K562 treated with DMSO at 1 percent for 12 hours (cell line): ENCODE data around the gene NLRP8. TPM values are rescaled to one million over a fixed set of nuclear protein-coding genes. Genes with fewer than 3 reads are reported as not detected.

Experiments
- total RNA-seq: library from RNA; unstranded; fragments of 300-600 nt; gene quantifications from 2 replicates; pipeline ENCODE4 v1.2.3, GENCODE V29; 2022; ENCODE audit not compliant: insufficient read depth

NLRP8 gene
- total RNA-seq = not detected in 2 replicates

DNA sequence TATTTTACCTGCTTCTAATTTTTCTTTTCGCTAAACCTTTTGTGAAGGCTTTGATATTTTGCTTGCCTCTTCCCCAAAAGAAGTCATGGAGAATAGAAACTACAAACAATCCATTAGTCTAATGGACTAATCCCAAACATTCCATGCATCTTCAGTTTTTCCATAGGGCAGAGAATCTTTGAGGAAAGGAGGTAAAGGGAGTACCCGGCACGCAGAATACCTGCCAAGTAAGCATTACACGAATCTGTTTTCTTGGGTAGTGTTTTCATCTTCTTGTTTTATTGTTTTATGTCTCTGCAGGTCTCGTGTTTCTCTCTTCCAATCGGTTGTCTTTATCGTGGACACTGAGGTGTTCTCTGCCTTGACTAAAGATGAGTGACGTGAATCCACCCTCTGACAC is at the start of gene NLRP8:
Gene NLRP8, plus strand, starts transcription at position 301 of the 400 bp plus-strand sequence.

DNA sequence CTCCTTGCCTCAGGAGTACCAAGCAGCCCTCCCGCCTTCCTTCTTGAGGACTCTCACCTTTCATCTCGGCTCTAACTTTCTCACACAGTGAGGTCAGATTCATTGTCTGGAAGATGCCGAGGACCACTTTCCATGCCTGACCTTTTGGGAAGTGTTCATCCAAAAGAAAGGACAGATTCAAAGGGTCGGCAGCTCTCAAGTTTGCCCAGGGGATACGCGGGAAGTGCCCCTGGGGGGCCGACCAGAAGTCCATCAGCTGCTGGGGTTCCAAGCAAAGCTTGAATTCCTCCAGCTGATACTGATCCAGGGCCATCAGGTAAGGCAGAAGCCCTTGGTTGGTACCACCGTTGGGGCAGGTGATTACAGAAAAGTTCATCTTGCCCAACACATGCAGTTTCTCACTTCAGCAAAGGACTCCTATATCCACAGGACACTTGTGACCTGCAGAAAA is 15.7 kb upstream of the NLRP8 start, which contains the start of gene NLRP13:
Gene NLRP13, minus strand, starts transcription at position 401 of the 451 bp plus-strand sequence. Its CDS starts 25 bp downstream, at position 376.

DNA sequence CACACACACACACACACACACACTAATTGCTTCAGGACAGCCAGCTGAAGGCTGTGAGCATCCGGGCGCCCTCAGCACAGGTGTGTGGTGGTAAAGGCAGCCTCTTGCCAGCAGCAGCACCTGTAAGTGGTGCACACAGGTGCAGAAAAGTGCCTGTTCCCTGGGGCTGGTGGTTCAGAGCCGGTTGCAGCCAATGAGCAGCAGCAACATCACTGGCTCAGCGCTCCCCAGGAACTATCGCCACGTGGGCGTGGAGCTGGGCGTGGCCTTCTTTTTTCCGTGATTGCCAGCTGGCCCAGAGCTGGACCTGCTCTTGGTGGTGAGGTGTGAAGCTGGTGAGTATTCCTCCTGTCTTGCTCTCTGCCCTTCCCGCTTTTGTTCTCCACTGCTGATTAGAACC is 38.9 kb downstream of the NLRP8 start, which contains the start of gene NLRP5:
Gene NLRP5, plus strand, starts transcription at position 289 of the 400 bp plus-strand sequence.

Other genes with a start within 250 kb of the NLRP8 start
- not detected in 2 replicates for gene NLRP9, start 209.4 kb upstream of the NLRP8 start, total RNA-seq
- 1.9 and 3.0 TPM in 2 replicates for gene RFPL4A, start 188.7 kb upstream of the NLRP8 start, total RNA-seq
- gene RFPL4AL1, start 178.7 kb upstream of the NLRP8 start, total RNA-seq = 1.5 TPM in 1 of 2 replicates, not detected in the other
- 0.92 and 1.9 TPM in 2 replicates for gene NLRP11, start 115.8 kb upstream of the NLRP8 start, total RNA-seq
- gene NLRP4, start 111.3 kb upstream of the NLRP8 start, total RNA-seq = 2.2 and 2.4 TPM in 2 replicates
- not detected in 2 replicates for gene NLRP13, start 15.5 kb upstream of the NLRP8 start, total RNA-seq
- 1.3 TPM in 1 of 2 replicates, not detected in the other for gene NLRP5, start 38.9 kb downstream of the NLRP8 start, total RNA-seq
- 35.0 and 47.2 TPM in 2 replicates for gene ZNF787, start 173.5 kb downstream of the NLRP8 start, total RNA-seq
- gene ZNF444, start 193.5 kb downstream of the NLRP8 start, total RNA-seq = 28.0 and 46.0 TPM in 2 replicates
- not detected in 2 replicates for gene GALP, start 228.2 kb downstream of the NLRP8 start, total RNA-seq
- not detected in 2 replicates for gene ZSCAN5B, start 250.0 kb downstream of the NLRP8 start, total RNA-seq